ENCODE data around the gene HOXA6. TPM values are rescaled to one million over a fixed set of nuclear protein-coding genes. Genes with fewer than 3 reads are reported as not detected.

HOXA6 gene
- total RNA-seq, 1 experiment from 2014 or later: 0.65 TPM

GRCh38 chr7:27153526-27153925, 6.0 kb upstream of the HOXA6 start:
- no TSS peak for BruUV-seq (replicated peaks)

GRCh38 chr7:27152816-27153442, 5.4 kb upstream of the HOXA6 start:
- no peak for DNase-seq
- H3K4me2 ChIP-seq: no peak overlapping the region
- H3K79me2 ChIP-seq (ENCODE audit: low read depth): no peaks in the 10 kb centered on the region
- H3K9me2 ChIP-seq (ENCODE audit: insufficient read depth): no peaks in the 10 kb centered on the region
- no peak overlapping the region for H2AFZ ChIP-seq
- ChIA-PET CTCF (no interaction called here), POLR2A (ENCODE audit: unreplicated experiment) (no interaction called here)
- BruUV-seq (replicated peaks): no TSS peak
- no peak overlapping the region for H3K27ac ChIP-seq
- TF ChIP-seq EZH2 (IDR thresholded peaks at IDR 0.05; ENCODE audit: low read depth) (no peak), CTCF (conservative IDR thresholded peaks at IDR 0.05) (no peak)
- no peaks in the 10 kb centered on the region for H3K36me3 ChIP-seq (ENCODE audit: low read depth)
- intact Hi-C loops (cut with micrococcal nuclease; ENCODE audit: unreplicated experiment): no loop called here
- no peaks in the 10 kb centered on the region for H3K9me3 ChIP-seq (ENCODE audit: insufficient read depth, low read depth)
- H4K20me1 ChIP-seq (ENCODE audit: insufficient read depth): no peaks in the 10 kb centered on the region
- 0 out of 2 replicates have a peak, but pooled peaks cover 4% of the 10 kb centered on the region for H3F3A ChIP-seq (ENCODE audit: insufficient read depth, low read depth)
- H3K27me3 ChIP-seq (ENCODE audit: insufficient read depth, low read depth): no peaks in the 10 kb centered on the region
- 0 out of 2 replicates have a peak, but pooled peaks cover 11% of the 10 kb centered on the region for H3K4me1 ChIP-seq (replicated peaks; ENCODE audit: insufficient read depth)
- no peak overlapping the region for H3K4me3 ChIP-seq

More at GRCh38 chr7:27153526-27153925, 6.0 kb upstream of the HOXA6 start:
- CTCF ChIA-PET: no interaction called here
- Histone ChIP-seq H3K9me3 (ENCODE audit: insufficient read depth, low read depth) (no peaks in the 10 kb centered on the region), H3K27me3 (ENCODE audit: insufficient read depth, low read depth) (no peaks in the 10 kb centered on the region), H3K27ac (no peak overlapping the region), H3F3A (ENCODE audit: insufficient read depth, low read depth) (0 out of 2 replicates have a peak, but pooled peaks cover 4% of the 10 kb centered on the region), H3K36me3 (ENCODE audit: low read depth) (no peaks in the 10 kb centered on the region), H3K4me1 (replicated peaks; ENCODE audit: insufficient read depth) (0 out of 2 replicates have a peak, but pooled peaks cover 8% of the 10 kb centered on the region), H4K20me1 (ENCODE audit: insufficient read depth) (no peaks in the 10 kb centered on the region), H2AFZ (no peak overlapping the region), H3K79me2 (ENCODE audit: low read depth) (no peaks in the 10 kb centered on the region), H3K4me3 (no peak overlapping the region), H3K9me2 (ENCODE audit: insufficient read depth) (no peaks in the 10 kb centered on the region), H3K4me2 (no peak overlapping the region)
- intact Hi-C loops (cut with micrococcal nuclease; ENCODE audit: unreplicated experiment): no loop called here
- no peak for TF ChIP-seq CTCF (conservative IDR thresholded peaks at IDR 0.05)
- no peak for TF ChIP-seq EZH2 (IDR thresholded peaks at IDR 0.05; ENCODE audit: low read depth)
- POLR2A ChIA-PET (ENCODE audit: unreplicated experiment): no interaction called here
- no peak for DNase-seq

- Histone ChIP-seq H3K4me1 (replicated peaks; ENCODE audit: insufficient read depth) (0 out of 2 replicates have a peak, but pooled peaks cover 11% of the 10 kb centered on the region), H3K9me2 (ENCODE audit: insufficient read depth) (no peaks in the 10 kb centered on the region), H4K20me1 (ENCODE audit: insufficient read depth) (no peaks in the 10 kb centered on the region), H3K4me3 (no peak within 1 kb of the TSS), H3K36me3 (ENCODE audit: low read depth) (no peaks in the 10 kb centered on the region), H3F3A (ENCODE audit: insufficient read depth, low read depth) (0 out of 2 replicates have a peak, but pooled peaks cover 4% of the 10 kb centered on the region), H3K79me2 (ENCODE audit: low read depth) (no peaks in the 10 kb centered on the region), H3K4me2 (no peak within 1 kb of the TSS), H3K27ac (no peak within 1 kb of the TSS), H2AFZ (no peak within 1 kb of the TSS), H3K27me3 (ENCODE audit: insufficient read depth, low read depth) (no peaks in the 10 kb centered on the region), H3K9me3 (ENCODE audit: insufficient read depth, low read depth) (no peaks in the 10 kb centered on the region)
- no peak for DNase-seq
- BruUV-seq (replicated peaks): no TSS peak
- ChIA-PET CTCF (no interaction called here), POLR2A (ENCODE audit: unreplicated experiment) (interaction anchor here (0.6 kb wide), 1 partner anchor 472 kb away, joined by 9 read pairs; no protein-coding TSS in a partner anchor)
- intact Hi-C loops (cut with micrococcal nuclease; ENCODE audit: unreplicated experiment): no loop called here
- TF ChIP-seq EZH2 (IDR thresholded peaks at IDR 0.05; ENCODE audit: low read depth): no peak
- TF ChIP-seq CTCF (conservative IDR thresholded peaks at IDR 0.05): no peak
Observed at GRCh38 chr7:27151931-27152815, 4.6 kb upstream of the HOXA6 start, which contains the start of gene HOXA3. Gene HOXA3 (minus strand): TSS chr7:27152583. CDS start chr7:27110640, 41,943 bp downstream.
